Muscle of arm (tissue), 12 donors: ENCODE measurements around the gene CHD5. TPM values are rescaled to one million over a fixed set of nuclear protein-coding genes. Genes with fewer than 3 reads are reported as not detected.
A peak's percentile ranks its signal among the peaks of the same experiment; 100 is the strongest.
"Not testable (repeated sequence)": the region's sequence is repeated elsewhere in the genome, so short reads cannot be mapped to it uniquely, and the experiment has no call there.

Experiments
- DNase-seq: peaks from one replicate; pipeline ENCODE4 v3.0.0-alpha.2; 2013
- polyA plus RNA-seq, 12 donors: library from polyadenylated mRNA; unstranded; fragments of 120-200 nt; gene quantifications; one replicate each; pipeline ENCODE4 v1.2.1, GENCODE V29; 2013; ENCODE audit not compliant: insufficient read length in 12 of 12

CHD5 gene
- polyA plus RNA-seq, 12 donors, result 0.13 to 1.5 (median 0.22) TPM; not detected in 1

GRCh38 chr1:6065093-6065858 lies 114.8 kb downstream of the CHD5 start:
- peak; percentile 43 for DNase-seq

- not testable (repeated sequence) for DNase-seq
These were observed 116.5 kb downstream of the CHD5 start for GRCh38 chr1:6063532-6064053.

DNA sequence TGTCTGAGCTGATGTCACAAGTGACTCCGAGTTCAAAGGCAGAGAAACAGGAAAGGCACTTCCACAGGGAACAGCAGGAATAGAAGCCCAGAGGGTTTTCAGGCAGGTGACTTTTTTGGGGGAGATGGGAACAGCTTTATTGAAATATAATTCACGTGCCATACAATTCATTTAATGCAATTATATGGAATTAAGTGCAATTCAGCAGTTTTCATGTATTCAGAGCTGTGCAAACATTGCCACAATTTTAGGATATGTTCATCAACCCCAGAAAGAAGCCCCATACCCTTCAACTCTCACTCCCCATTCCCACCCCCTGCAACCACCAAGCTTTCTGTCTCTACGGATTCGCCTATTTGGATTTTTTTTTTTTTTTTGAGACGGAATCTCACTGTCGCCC lies 117.5 kb downstream of the CHD5 start:
- DNase-seq, result no peak

DNA sequence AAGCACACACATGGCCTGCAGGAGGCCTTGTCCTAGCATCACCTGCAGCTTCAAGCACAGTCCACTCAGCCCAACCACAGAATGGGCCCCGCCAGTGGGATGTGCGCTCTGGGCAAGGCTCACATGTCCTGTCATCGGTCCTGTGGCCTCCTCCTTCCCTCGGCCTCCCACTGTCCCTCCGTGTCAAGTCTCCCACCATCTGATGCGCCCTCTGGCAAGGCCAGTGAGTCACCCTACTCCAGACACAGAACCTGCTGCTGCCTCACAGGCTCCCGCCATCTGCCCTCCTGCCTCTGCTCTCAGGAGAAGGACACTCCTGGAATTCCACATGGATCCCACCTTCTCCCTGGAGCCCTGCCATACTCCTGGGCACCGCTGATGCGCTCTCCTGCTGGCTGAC lies 120.3 kb downstream of the CHD5 start:
- no peak for DNase-seq

GRCh38 chr1:6057170-6057845 lies 122.8 kb downstream of the CHD5 start:
- no peak for DNase-seq

- no peak for DNase-seq
These were observed 123.6 kb downstream of the CHD5 start for GRCh38 chr1:6056572-6056948.

GRCh38 chr1:6054596-6054995 lies 125.5 kb downstream of the CHD5 start:
- DNase-seq, result no peak

GRCh38 chr1:6053206-6053546 lies 126.9 kb downstream of the CHD5 start:
- DNase-seq, result no peak

DNA sequence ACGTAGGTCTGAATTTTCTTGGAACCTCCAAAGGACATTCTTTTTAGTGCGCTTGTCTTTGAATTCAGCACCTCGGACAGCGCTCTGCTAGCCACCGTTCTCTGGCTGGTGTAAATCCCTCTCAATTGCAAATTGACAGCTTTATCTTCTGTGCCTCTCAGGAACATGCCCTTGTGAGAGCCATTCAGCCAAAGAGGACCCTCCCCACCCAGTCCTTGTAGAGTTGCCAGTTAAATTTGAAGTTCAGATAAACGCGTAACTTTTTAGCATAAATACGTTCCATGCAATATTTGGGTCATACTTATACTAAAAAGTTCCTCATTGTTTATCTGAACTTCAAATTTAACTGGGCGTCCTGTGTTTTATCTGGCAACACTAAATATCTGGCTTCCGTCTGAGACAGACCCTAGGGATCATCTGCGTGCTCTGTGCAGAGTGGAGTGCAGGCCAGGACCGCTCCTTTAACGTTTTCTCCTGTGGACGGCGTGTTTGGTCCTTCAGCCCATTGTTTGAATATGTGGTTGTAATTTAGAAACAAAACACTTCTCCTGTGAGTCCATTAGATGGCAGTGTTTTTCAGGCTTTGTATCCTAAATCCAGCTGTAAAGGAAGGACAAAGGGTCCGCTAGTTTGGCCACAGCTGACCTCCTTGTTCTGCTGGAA lies 127.4 kb downstream of the CHD5 start:
- DNase-seq, result peak; percentile 80

Other genes starting within 250 kb of the CHD5 start
- 1 to 10 TPM in 10 of 12 donors, not detected in 2; 3.1 to 7.4 (median 3.7) TPM for gene NPHP4, start 187.9 kb downstream of the CHD5 start, polyA plus RNA-seq
- 10 to 100 TPM in 1 of 12 donors, 1 to 10 TPM in 10, not detected in 1; 3.6 to 15.4 (median 4.6) TPM for gene KCNAB2, start 134.4 kb downstream of the CHD5 start, polyA plus RNA-seq
- 100 to 1,000 TPM in 11 of 12 donors, not detected in 1; 524 to 757 (median 665) TPM for gene RPL22, start 19.3 kb upstream of the CHD5 start, polyA plus RNA-seq
- gene RNF207, start 25.8 kb upstream of the CHD5 start, polyA plus RNA-seq, result 10 to 100 TPM in 10 of 12 donors, 1 to 10 TPM in 1, not detected in 1; 7.8 to 48.0 (median 21.1) TPM
- 10 to 100 TPM in 11 of 12 donors, not detected in 1; 35.0 to 49.0 (median 43.9) TPM for gene ICMT, start 55.6 kb upstream of the CHD5 start, polyA plus RNA-seq
- gene HES3, start 63.9 kb upstream of the CHD5 start, polyA plus RNA-seq, result not detected
- 10 to 100 TPM in 11 of 12 donors, not detected in 1; 12.2 to 22.5 (median 16.8) TPM for gene GPR153, start 80.8 kb upstream of the CHD5 start, polyA plus RNA-seq
- gene ACOT7, start 213.4 kb upstream of the CHD5 start, polyA plus RNA-seq, result 10 to 100 TPM in 11 of 12 donors, not detected in 1; 12.8 to 21.3 (median 15.5) TPM
- 1 to 10 TPM in 2 of 12 donors, under 1 TPM in 5, not detected in 5; 0.08 to 5.2 (median 0.17) TPM for gene HES2, start 239.6 kb upstream of the CHD5 start, polyA plus RNA-seq
- 10 to 100 TPM in 1 of 12 donors, 1 to 10 TPM in 9, under 1 TPM in 1, not detected in 1; 0.76 to 46.7 (median 1.4) TPM for gene ESPN, start 244.5 kb upstream of the CHD5 start, polyA plus RNA-seq